HG02678 (cell line): ENCODE data around the gene LTBP1.

Source experiments
- ATAC-seq: cut with Tn5 transposase; IDR thresholded peaks from one replicate; pipeline ENCODE4 v1.9.1; 2021; ENCODE audit warnings: mild to moderate bottlenecking, moderate library complexity; ENCODE audit not compliant: unreplicated experiment

LTBP1 gene

DNA sequence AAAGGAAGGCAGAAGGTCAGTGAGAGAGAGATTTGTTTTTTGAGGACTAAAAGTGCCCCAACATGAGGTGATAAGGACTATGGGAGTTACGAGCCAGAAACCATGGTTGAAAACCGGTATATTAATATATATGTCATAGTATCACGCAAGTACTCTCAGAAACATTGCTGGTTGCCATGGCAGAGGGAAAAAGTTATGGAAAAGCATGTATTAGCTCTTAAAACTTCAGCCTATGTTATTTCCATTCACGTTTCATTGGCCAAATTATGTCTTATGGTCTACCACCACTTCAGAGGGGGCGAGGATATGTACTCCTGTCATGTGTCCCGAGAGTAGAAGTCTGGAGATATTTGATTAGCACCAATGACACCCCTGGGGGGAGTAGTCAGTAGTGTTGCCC, 125.9 kb downstream of the LTBP1 start:
- ATAC-seq = no peak

DNA sequence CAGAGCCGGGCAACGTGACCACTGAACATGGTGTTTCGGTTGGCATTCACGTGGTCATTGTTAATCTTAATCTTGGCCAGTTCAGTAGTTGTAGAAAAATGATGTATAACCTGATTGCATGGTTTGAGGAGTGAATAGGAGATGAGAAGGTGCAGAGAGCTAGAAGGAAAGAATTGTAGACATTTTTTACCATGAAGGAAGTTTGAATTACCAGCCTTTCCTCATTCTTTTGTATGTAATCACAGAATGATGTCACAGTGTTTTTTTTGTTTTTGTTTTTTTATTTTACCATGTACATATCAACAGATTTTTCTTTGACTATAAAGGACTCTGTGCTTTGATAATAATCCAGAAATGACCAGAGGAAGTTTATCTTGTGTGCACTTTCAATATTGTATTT, 126.3 kb downstream of the LTBP1 start:
- ATAC-seq = no peak

DNA sequence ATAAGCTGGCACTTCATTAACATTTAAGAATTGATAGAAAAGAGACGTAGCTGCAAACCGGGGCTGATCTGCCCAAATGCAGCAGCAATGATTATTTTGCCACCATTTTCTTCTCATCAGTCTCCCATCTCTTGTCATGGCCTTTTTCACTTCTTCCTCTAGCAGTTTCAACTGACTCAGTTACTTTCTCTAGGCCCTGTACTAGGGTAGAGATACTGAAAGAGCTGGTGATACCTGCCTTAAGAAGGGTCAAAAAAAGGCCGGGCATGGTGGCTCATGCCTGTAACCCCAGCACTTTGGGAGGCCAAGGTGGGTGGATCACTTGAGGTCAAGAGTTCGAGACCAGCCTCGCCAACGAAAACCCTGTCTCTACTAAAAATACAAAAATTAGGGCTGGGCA, 127.4 kb downstream of the LTBP1 start:
- no peak for ATAC-seq

DNA sequence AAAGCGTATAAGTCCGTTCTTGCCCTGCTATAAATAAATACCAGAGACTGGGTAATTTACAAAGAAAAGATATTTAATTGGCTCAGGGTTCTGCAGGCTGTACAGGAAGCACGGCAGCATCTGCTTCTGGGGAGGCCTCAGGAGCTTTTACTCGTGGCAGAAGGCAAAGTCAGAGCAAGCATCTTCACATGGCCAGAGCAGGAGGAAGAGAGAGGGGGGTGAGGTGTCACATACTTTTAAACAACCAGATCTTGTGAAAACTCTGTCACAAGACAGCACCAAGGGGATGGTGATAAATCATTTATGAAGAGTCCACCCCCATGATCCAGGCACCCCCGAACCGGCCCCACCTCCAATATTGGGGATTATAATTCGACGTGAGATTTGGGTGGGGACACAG, 130.6 kb downstream of the LTBP1 start:
- ATAC-seq = no peak

DNA sequence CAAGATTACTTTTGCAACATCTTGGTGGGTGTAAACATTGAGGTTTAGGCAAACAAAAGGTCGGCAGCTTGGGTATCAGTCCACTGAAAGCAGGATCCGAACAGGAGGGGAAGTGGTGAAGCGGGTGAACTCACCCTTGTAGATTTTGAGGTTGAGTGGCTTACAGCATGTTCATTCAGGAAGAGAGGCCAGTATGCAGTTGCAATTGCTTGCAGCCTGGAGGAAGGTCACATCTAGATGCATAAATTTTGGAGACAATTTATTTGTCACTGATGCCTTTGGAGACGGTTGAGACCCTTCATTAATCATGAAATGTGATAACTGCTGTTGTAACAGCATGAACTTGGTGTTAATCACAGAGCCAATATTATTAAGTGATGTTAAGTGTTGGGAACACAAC, 131.1 kb downstream of the LTBP1 start:
- ATAC-seq = no peak

DNA sequence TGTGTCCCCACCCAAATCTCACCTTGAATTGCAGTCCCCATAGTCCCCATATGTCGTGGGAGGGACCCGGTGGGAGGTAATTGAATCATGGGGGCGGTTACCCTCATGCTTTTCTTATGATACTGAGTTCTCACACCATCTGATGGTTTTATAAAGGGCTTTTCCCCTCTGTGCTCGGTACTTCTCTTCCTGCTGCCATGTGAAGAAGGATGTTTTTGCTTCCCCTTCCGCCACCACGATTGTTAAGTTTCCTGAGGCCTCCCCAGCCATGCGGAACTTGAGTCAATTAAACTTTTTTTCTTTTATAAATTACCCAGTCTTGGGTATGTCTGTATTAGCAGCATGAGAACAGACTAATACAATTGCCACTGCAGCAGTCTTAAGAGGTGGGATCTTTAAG, 134.9 kb downstream of the LTBP1 start:
- no peak for ATAC-seq

DNA sequence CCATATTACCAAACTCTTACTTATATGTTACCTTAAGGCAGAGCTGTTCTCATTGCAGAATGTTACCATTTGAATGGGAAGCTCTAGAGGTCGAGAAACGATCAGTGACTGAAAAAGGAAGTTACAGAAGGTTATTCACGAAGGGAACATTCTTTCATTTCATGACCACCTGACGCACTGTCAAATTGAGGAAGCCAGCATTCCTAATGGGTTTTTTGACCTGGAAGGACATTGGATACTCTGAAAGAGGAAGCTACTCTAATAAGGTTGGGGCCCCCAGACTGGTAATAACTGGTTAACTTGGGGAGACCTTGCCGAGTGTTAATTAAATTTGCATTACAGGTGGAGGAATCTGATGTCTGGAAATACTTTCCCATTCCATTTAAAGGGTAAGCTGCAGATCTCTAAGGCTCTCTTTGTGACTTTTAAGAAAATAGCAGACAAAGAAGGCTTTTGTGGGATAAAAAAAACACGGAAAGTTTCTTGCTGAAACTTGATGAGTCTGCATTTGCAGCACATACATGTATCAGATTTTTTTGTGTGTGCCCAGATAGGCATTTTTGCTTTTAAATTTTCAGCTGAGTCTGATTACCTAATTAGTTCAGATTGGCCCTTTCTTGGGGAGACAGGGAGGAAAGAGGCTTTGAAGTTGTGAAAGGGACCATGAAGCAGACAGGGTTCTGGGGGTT, 137.1 kb downstream of the LTBP1 start:
- ATAC-seq = no peak

DNA sequence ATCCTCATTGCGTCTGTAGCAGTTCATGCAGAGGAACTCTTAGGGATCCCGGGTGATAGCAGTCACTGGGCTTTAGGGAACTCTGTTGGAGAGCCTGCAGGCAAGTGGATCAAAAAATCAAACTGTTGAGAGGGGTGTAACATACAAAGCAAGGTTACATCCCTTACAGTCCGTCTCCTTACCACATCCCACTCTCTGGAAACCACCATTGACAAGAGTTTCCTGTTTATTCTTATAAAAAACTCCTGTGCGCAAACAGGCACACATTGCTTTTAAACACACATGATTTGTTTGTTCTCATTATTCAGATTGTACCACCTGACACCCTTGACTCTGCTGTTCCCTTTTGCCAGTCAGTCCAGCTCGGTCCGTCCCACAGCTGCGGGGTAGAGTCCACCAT, 137.7 kb downstream of the LTBP1 start:
- no peak for ATAC-seq

DNA sequence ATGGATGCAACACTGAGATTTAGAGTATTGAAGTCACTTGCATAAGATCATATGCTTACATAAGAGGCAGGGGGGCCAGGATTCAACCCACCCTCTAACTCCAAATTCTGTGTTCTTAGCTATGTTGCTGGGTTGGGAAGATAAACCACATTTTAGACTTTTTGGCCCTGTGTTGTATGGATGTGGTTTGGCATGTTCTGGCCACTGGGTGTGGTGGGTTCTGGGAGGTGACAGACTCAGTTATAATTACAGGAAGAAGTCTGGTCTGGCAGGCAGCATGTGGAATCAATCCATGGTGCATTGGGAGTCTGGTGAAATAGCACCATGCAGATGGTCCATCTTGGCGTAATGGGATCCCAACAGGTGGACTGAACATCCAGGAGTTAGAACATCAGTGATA, 138.9 kb downstream of the LTBP1 start:
- ATAC-seq = no peak

DNA sequence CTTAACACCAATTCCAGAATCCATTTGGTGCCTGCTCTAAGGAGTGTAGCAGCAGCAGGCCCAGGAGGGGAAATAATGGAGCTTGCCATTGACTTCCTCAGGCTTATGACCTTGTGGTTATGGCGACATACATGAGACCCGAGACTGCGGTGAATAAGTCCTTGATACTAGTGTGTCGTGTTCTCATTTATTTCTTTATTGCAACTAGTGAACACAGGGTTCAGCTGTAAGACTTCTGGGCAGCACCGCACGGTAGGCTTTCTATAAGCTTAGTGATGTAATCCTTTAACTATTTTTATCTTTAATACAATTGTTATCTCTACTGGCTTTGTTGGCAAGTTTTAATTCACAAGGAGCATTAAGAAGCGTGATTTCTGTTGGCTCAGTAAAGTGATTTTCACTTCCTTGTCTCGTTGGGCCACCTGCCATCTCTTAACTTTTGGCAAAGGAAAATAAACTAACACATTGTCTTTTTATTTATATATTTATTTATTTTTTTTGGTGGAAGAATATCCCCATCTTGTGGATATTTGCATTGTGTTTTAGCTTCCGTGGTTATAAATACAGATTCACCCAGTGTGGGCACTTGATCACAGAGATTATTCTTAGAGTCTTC, 139.8 kb downstream of the LTBP1 start:
- ATAC-seq = no peak

DNA sequence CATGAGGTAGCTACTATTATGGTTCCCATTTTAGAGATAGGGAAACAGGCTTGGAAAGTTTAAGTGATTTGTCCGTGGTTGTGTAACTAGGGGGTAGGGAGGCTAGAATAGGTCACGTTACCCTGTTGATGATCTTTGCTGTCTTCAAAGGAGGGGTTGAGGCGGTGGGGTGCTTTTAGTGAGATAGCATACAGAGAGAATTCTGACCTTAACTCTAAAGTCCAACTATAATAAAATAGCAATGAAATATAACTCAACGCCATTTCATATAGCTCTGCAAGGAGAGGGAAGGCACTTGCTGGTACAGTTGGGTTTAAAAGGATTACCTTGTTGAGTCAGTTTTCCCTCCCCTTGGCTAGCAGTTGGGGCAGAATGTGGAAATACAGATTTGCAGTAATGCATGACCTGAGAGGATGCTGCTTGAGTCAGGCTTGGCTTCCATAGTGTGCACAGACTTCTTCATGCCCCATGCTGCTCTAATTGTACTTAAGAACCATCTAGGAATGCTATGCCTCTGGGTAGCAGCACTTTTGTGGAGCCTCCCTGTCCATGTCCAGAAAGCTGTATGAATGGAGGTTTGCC, 143.9 kb downstream of the LTBP1 start:
- ATAC-seq = no peak

DNA sequence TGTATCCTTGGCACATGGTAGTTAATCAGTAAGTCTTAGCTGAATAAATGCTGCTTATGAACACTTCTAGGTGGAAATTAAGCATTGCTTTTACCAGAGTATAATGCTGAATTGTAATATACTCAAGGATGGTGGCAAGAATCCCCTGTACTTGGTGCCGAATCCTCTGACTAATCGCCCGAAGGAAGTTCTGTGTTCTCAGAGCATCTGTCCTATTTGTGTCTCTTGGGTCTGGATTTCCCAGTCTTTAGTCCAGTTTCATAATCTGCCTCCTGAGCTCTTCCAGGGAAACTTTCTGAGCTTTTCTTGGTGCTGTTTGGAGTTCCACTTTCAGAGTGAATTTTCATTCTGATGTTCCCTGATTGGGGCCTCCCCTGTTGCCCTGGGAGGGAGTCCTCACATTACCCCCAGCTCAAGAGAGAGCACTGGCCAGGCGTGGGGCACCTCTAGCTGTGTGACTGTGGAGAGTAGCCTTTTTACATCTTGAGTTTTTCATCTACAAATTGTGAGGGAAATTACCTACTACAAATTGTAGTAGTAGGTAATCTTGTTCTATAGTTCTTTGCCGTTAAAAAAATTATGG, 144.9 kb downstream of the LTBP1 start:
- ATAC-seq = no peak

DNA sequence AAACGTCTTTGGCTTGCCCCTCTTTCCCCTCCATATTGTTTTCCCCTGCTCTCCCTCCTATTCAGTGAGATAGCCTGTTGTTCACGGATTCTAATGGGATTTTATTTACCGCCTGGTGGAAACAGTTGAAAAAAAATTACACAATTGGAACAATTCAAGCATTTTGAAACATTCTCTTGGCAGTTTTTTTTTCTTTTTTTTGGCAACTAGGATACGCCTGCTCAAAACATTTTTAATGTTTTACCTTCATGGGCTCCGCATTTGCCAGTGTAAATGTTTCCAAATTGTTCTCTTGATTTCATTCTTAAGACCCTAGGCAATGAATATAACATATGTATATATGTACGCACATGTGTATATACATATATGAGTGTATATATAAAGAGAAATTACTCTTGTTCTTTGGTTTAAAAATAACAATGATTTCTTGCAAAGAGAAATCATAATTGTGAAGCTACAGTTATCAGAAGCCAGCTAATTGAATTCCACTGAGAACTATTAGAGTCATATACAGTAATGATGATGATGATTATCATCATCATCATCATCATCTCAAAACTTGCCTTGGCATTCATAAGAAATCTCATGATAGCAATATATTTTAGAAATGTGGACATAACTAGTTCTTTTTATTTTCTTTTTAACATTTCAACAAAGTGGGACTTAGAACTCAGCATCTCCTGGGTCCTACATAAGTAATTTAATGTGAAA, 146.7 kb downstream of the LTBP1 start:
- ATAC-seq = no peak

DNA sequence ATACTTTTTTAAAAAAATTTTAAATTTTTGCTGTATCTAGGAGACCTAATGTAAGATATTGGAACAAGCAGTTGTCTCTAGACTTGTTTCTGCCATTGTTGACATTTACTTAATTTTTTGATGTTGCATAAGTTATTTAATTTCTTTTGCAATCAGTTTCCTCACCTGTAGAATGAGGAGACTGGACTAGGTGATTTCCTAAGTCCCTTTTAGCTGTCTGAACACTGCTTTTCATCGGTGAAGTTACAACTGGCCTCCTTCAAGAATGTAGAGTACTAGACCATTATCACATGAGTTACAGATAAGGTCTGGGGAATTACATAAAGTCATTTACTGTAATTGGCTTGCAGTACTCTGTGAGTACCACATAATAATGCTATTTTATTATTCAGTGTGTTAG, 147.6 kb downstream of the LTBP1 start:
- ATAC-seq = no peak

DNA sequence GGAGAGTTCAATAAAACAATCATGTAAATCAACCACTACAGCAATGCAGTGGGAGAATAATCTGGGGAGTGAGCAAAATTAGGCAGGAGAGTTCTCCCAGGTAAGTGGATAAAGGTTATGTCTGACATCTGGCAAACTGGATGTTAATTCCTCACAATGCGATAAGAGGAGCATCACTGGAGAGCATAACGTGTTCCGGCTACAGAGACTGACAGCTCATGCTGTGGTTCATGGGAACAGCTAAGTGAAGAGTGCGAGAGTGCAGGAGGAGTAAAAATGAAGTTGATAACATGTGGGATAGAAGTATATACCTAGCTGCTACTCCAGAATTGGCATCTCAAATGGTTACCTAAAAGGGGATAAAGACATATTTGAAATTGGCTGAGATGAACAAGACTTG, 153.2 kb downstream of the LTBP1 start:
- no peak for ATAC-seq

DNA sequence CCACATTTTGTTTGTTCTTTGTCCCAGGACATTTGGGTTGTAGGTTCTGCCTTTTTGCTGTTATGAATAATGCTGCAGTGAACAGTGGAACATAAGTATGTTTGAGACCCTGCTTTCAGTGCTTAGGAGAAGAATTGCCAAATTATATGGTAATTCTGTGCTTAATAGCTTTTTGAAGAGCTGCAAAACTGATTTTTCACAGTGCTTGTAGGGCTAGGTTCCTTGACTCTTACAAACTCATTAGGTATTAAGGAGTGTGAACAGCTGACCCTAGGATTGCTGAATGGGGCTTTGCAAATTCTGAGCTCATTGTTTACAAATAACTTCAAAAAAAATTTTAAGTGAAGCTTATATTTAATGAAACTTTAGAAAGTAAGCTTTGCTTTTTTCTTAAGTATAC, 154.2 kb downstream of the LTBP1 start:
- no peak for ATAC-seq

DNA sequence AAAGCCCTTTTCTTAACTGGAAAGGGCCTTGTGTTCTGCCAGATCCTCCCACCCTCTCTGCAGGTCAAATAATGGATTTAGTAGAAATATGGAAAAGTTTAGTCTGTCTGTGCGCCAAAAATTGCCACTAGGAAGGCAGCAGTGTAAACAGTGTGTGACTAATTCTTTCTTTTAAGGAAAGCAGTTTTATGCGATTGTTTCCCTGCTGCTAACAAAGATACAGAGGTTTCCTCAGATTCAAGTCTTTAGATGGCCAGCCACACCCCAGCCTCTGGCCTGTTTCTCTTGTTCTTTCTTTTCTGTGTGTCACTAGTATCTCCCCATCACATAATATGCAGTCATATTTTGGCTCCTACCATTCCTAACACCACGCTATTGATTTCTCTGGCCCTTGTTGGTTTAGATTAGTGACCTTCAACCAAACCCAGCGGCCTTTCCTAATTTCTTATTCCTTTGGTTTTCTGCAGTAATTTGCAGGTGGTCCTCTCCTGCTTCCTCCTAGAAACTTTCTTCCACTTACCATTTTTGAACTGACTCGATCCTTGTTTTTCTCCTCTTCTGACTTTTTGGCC, 157.4 kb downstream of the LTBP1 start:
- ATAC-seq = no peak

DNA sequence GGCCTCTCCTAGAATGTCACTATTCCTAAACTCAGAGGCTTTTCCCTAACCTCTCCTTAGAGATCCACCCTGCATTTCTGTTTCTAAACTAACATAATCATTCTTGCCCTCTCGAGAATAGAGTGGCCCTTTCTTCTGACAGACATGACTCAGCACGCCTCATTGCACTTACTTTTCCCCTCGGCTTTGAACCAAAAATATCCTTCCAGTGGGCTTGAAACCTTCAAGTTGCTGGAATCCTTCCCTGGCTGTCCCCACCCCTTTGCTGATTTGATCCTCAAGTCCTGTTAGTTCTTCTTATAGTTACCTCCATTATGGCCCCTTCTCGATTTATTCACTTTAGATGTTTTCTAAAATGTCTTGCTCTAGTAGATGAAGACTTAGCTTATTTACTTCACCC, 158.0 kb downstream of the LTBP1 start:
- ATAC-seq = no peak

DNA sequence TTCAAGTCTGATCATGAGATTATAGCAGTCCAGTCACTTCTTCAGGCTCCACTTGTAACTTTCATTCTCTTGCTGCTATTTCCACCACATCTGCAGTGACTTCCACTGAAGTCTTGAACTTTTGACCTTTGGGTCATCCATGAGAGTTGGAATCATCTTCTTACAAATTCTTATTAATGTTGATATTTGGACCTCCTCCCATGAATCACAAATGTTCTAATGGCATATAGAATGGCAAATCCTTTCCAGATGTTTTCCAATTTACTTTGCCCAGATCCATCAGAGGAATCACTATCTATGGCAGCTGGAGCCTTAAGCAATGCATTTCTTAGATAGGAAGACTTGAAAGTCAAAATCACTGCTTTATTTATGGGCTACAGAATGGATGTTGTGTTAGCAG, 159.4 kb downstream of the LTBP1 start:
- ATAC-seq = no peak

DNA sequence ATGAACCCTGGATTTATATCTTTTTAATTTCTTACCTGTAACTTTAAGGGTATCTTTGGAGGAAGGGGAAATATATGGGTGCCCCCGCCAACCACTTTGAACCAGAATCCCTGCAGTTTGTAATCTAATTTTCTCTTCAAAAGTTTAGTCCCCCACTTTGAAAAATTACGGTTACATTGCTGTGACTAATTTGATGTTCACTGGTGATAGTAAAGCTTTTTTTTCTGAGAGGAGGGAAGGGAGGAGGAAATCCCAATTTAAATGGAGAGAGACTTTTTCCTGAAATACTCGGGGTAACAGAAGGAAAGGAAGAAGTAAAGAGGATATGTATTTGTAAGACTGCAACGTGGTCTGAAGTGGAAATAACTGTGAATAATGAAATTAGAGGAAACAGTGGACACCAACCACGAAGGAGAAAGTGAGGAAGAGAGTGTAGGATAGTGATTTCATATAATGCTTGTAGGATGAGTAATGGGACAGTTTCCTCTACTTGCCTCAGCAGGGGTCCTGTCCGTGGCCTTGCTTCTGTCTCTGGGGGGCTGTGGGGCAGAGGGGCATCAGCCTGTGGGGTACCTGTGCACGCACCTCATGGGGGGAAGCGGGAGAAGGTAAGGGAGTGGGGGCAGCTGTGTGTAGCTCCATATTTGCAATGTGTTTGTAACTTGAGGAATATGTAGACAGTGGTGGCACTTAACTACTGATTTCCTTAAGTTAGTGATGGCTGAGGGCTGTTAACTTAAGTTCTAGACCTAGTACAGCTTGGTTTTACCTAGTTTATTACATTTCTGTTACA, 161.1 kb downstream of the LTBP1 start:
- no peak for ATAC-seq
